GM21529 (cell line): ENCODE results near the gene SART1.

Experiments
- ATAC-seq: cut with Tn5 transposase; IDR thresholded peaks from one replicate; pipeline ENCODE4 v1.9.1; 2021; ENCODE audit not compliant: unreplicated experiment

SART1 gene

GRCh38 chr11:65961267-65962140 is at the start of gene SART1:
Gene SART1, plus strand, starts transcription at chr11:65961734. Its CDS starts 47 bp downstream, at chr11:65961781.
- ATAC-seq, result peak; percentile 70

- ATAC-seq, result no peak
Measured at GRCh38 chr11:65912845-65913244, 48.7 kb upstream of the SART1 start.

GRCh38 chr11:65915101-65915820 is 46.3 kb upstream of the SART1 start:
- no peak for ATAC-seq

- no peak for ATAC-seq
Measured at GRCh38 chr11:65915821-65916251, 45.7 kb upstream of the SART1 start.

- ATAC-seq, result no peak
Measured at GRCh38 chr11:65916391-65916790, 45.1 kb upstream of the SART1 start.

GRCh38 chr11:65917077-65917433 is 44.5 kb upstream of the SART1 start:
- ATAC-seq, result no peak

GRCh38 chr11:65917434-65918210 is 43.9 kb upstream of the SART1 start:
- no peak for ATAC-seq

- ATAC-seq, result peak; percentile 57
Measured at GRCh38 chr11:65918211-65919140, 43.1 kb upstream of the SART1 start, which contains the start of gene C11orf68. Gene C11orf68, minus strand, starts transcription at chr11:65919062. Its CDS starts 31 bp downstream, at chr11:65919031.

- ATAC-seq, result peak; percentile 83
Measured at GRCh38 chr11:65919141-65919572, 42.4 kb upstream of the SART1 start, which contains the start of gene DRAP1. Gene DRAP1, plus strand, starts transcription at chr11:65919426. Its CDS starts 76 bp downstream, at chr11:65919502.

GRCh38 chr11:65919573-65920371 is 41.8 kb upstream of the SART1 start:
- ATAC-seq, result peak; percentile 43

GRCh38 chr11:65920372-65920802 is 41.1 kb upstream of the SART1 start:
- ATAC-seq, result no peak

- ATAC-seq, result no peak
Measured at GRCh38 chr11:65921033-65921555, 40.4 kb upstream of the SART1 start.

GRCh38 chr11:65921876-65922275 is 39.7 kb upstream of the SART1 start:
- no peak for ATAC-seq

GRCh38 chr11:65922565-65922964 is 39.0 kb upstream of the SART1 start:
- no peak for ATAC-seq

GRCh38 chr11:65925397-65925796 is 36.1 kb upstream of the SART1 start:
- no peak for ATAC-seq

GRCh38 chr11:65927904-65928397 is 33.6 kb upstream of the SART1 start:
- ATAC-seq, result peak; percentile 84

GRCh38 chr11:65928667-65929066 is 32.9 kb upstream of the SART1 start:
- ATAC-seq, result no peak

GRCh38 chr11:65931773-65932557 is 29.6 kb upstream of the SART1 start:
- ATAC-seq, result no peak
